Heart left ventricle (tissue), 16 donors: Measurements from ENCODE around the gene RORC. TPM values are rescaled to one million over a fixed set of nuclear protein-coding genes. Genes with fewer than 3 reads are reported as not detected.

Source experiments
- ATAC-seq, 4 donors: fragments of 200-7000 bp; cut with Tn5 transposase; one replicate each; pipeline ENCODE4 v1.9.1; 2020 to 2022; ENCODE audit warnings: moderate library complexity in 4 of 4, mild to moderate bottlenecking in 3 of 4, moderate number of reproducible peaks in 1 of 4
- DNase-seq, 5 donors: peaks; one replicate each; pipeline ENCODE4 v3.0.0-alpha.2; 2020
- H3K27ac ChIP-seq, 12 donors: fragments of 200-600 bp; sonication (generic) in 4 of 12; one replicate each; pipeline versions ENCODE4 v1.5.0 to v1.8.0; 2016 to 2022; ENCODE audit warnings: mild to moderate bottlenecking in 2 of 12
- H3K27me3 ChIP-seq, 9 donors: fragments of 200-600 bp; sonication (generic) in 2 of 9; one replicate each; pipeline versions ENCODE4 v1.5.1 to v1.8.0; 2016 to 2022; ENCODE audit warnings: mild to moderate bottlenecking in 3 of 9
- H3K36me3 ChIP-seq, 9 donors: fragments of 200-600 bp; sonication (generic) in 2 of 9; one replicate each; pipeline versions ENCODE4 v1.5.0 to v1.8.0; 2018 to 2022; ENCODE audit warnings: mild to moderate bottlenecking in 2 of 9
- H3K4me1 ChIP-seq, 12 donors: fragments of 200-600 bp; sonication (generic) in 4 of 12; one replicate each; pipeline versions ENCODE4 v1.5.0 to v1.8.0; 2016 to 2022; ENCODE audit warnings: mild to moderate bottlenecking in 3 of 12
- H3K4me3 ChIP-seq, 12 donors: fragments of 200-600 bp; sonication (generic) in 4 of 12; one replicate each; pipeline versions ENCODE4 v1.5.0 to v1.8.0; 2017 to 2022; ENCODE audit warnings: mild to moderate bottlenecking in 9 of 12, moderate library complexity in 4 of 12
- H3K9me3 ChIP-seq, 12 donors: fragments of 200-600 bp; sonication (generic) in 4 of 12; one replicate each; pipeline versions ENCODE4 v1.5.0 to v1.8.0; 2016 to 2022; ENCODE audit warnings: mild to moderate bottlenecking in 1 of 12
- POLR2A ChIP-seq, 2 donors: fragments of 450-650 bp; IDR thresholded peaks; one replicate each; pipeline ENCODE4 v1.6.1; 2017; ENCODE audit warnings: antibody characterized with exemption in 2 of 2, mild to moderate bottlenecking in 2 of 2, moderate library complexity in 2 of 2
- WGBS, 4 donors: extraction: QIAGEN DNeasy Blood & Tissue Kit in 2 of 4; methylation state at CpG; one replicate each; pipeline versions ENCODE4 v1.1.5 to v1.1.7; 2013 to 2018; 5-methylcytosine and 5-hydroxymethylcytosine counted together
- intact Hi-C, 10 donors: fragments of 100-400 bp; cut with DNase I; formaldehyde crosslinking; loops; one replicate each; pipeline versions ENCODE4 v1.11.1 to v1.14.2; 2022
- polyA plus RNA-seq, 2 donors: library from polyadenylated mRNA; stranded (reverse); fragments of 200-250 nt; gene quantifications; one replicate each; pipeline ENCODE4 v1.2.3, GENCODE V29; 2013
- total RNA-seq, 9 donors: library from RNA; depleted of rRNA in 2 of 9; stranded (reverse); fragments of >200 nt in 2 of 9; fragmentation: NEBNext Ultra II Directional in 3 of 9; extraction: Animal tissue kit (Norgen Biotek cat#: 25700) in 3 of 9; gene quantifications; one replicate each; pipeline versions ENCODE4 v1.1.0 to v1.2.4, GENCODE V29; 2016 to 2023
- TF ChIP-seq, protein P1 (sequence below), 12 donors: fragments of 200-600 bp; sonication (generic) in 4 of 12; IDR thresholded peaks; one replicate each; pipeline versions ENCODE4 v1.5.0 to v1.8.0; 2018 to 2022; ENCODE audit warnings: antibody characterized with exemption in 12 of 12, mild to moderate bottlenecking in 5 of 12
- donor health status: ischemic (EF 13 %, LVEDD 7.1; RV severe dilation, severe dysfunction).
- donor health status: healthy with polysubstance abuse.
- donor health status: DM: no; HTN: yes; CAD: no.
- donor health status: DM: no; HTN: no; CAD: no.
- donor health status: ischemic (EF 25% LVEDD 6.9; RV normal size, moderate dysfunction).
- donor health status: ischemic (EF 25% LVEDD 5.7; RV mildly dilated, moderate dysfunction).
- donor health status: healthy.
- donor health status: DM: yes; HTN: yes; CAD: no.
- donor health status: ischemic (EF 35%, LVEDD 5.7; RV mildly dilated, moderate dysfunction).
- donor health status: nonischemic (EF 11% LVEDD 7.7; RV severe dilation, severe dysfunction).
- donor health status: DM: yes; HTN: yes; CAD: no.
- donor health status: PGD.
- donor health status: ischemic (EF 29% LVEDD 5.4; RV normal size, mild dysfunction).
- donor health status: nonischemic (EF 23%, LVEDD 6.1; RV moderate dilation, normal function).

Gene RORC
- total and polyA plus RNA-seq, 11 donors, result 3.6 to 58.9 (median 11.8) TPM

DNA sequence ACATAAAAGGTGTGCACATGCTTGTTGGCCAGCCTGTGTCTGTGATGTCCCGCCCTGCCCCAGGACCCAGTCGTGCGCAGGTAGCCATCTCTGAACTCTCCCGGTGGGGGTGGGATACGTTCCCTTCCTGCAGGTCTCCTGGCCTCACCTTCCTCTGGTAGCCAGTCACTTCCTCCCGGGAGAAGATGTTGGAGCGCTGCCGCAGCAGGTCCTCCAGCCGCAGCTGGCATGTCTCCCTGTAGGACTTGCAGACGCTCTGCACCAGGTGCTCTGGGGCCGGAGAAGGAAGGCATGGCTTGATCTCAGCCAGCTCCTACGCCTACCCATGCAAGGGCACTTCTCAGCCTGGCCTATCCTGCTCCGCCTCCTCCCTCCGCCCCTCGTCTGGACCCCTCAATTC, 17.2 kb downstream of the RORC start:
- H3K4me3 ChIP-seq, result no peak overlapping the region
- ATAC-seq, result no peak
- WGBS, 4 donors, result 76 to 78% (median 77%) methylated on average over 12 to 15 of the region's 15 CpGs
- no peaks in the 10 kb centered on the region for H3K4me1 ChIP-seq
- peaks cover 0 to 11% (median 0%) of the 10 kb centered on the region in 9 donors for H3K36me3 ChIP-seq
- intact Hi-C loops, result no loop called here
- no peaks in the 10 kb centered on the region for H3K9me3 ChIP-seq
- H3K27me3 ChIP-seq, result no peaks in the 10 kb centered on the region
- TF ChIP-seq, protein P1, sequence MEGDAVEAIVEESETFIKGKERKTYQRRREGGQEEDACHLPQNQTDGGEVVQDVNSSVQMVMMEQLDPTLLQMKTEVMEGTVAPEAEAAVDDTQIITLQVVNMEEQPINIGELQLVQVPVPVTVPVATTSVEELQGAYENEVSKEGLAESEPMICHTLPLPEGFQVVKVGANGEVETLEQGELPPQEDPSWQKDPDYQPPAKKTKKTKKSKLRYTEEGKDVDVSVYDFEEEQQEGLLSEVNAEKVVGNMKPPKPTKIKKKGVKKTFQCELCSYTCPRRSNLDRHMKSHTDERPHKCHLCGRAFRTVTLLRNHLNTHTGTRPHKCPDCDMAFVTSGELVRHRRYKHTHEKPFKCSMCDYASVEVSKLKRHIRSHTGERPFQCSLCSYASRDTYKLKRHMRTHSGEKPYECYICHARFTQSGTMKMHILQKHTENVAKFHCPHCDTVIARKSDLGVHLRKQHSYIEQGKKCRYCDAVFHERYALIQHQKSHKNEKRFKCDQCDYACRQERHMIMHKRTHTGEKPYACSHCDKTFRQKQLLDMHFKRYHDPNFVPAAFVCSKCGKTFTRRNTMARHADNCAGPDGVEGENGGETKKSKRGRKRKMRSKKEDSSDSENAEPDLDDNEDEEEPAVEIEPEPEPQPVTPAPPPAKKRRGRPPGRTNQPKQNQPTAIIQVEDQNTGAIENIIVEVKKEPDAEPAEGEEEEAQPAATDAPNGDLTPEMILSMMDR (IDR thresholded peaks at IDR 0.05), result no peak
- no peak for TF ChIP-seq POLR2A (IDR thresholded peaks at IDR 0.05)
- no peak overlapping the region for H3K27ac ChIP-seq
- peak in 1 of 5 donors; percentile 17 for DNase-seq

DNA sequence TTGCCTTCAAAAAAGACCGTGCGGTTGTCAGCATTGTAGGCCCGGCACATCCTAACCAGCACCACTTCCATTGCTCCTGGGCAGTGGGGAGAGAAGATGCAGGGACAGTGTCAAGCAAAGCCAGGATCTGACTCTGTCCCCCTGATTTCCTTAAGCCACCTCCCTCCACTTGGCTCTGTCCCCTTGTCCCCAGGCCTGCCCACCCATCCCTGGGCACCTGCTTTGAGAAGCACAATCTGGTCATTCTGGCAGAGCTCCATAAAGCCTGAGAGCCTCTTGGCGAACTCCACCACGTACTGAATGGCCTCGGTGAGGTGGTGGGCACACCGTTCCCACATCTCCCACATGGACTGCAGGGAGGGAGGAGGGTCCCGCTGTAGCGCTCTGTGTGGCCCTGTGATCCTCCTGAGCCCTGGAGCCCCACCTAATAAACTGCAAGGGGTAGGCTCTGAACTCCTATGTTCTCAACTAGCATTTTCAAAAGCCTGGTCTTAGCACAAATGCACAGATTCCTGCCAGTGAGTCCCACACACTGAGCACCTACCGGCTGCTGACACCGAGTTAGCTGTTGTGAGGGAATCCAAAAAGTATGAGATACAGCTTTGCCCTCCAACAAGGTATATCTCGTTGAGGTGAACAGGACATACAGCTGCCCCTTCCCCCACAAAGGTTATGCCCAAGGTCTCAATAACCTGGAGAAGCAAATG, 18.2 kb downstream of the RORC start:
- H3K9me3 ChIP-seq, result no peaks in the 10 kb centered on the region
- 75 to 82% (median 79%) methylated on average over 12 of the region's 12 CpGs for WGBS, 4 donors
- H3K4me3 ChIP-seq, result no peak overlapping the region
- H3K36me3 ChIP-seq, result peaks cover 0 to 11% (median 0%) of the 10 kb centered on the region in 9 donors
- TF ChIP-seq, protein P1 (IDR thresholded peaks at IDR 0.05), result no peak
- TF ChIP-seq POLR2A (IDR thresholded peaks at IDR 0.05), result no peak
- ATAC-seq, result no peak
- H3K4me1 ChIP-seq, result no peaks in the 10 kb centered on the region
- H3K27ac ChIP-seq, result no peak overlapping the region
- DNase-seq, result peak in 1 of 5 donors; percentile 7
- H3K27me3 ChIP-seq, result no peaks in the 10 kb centered on the region
- intact Hi-C loops, result no loop called here

DNA sequence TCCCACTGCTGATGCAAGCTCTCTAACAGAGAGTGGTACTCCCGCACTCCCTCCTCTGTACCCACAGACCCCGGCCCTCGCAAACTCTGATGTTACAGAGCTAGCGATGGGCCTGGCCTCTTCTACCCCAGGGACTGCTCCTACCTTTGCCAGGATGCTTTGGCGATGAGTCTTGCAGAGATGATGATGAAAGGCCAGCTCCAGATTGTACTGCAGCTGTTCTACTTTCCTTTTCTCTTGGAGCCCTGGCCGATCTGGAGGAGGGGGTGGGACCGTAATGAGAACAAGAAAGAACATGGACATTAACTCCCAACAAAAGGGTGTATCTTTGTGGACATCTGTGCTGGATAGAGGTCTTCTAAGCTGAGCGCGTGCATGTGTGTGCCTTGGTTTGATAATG, 20.4 kb downstream of the RORC start:
- Histone ChIP-seq H3K27me3 (no peaks in the 10 kb centered on the region), H3K27ac (no peak overlapping the region), H3K4me3 (no peak overlapping the region), H3K36me3 (peaks cover 0 to 8% (median 0%) of the 10 kb centered on the region in 9 donors), H3K9me3 (no peaks in the 10 kb centered on the region), H3K4me1 (no peaks in the 10 kb centered on the region)
- TF ChIP-seq POLR2A (IDR thresholded peaks at IDR 0.05), result no peak
- TF ChIP-seq, protein P1 (IDR thresholded peaks at IDR 0.05), result no peak
- WGBS, 4 donors, result 72 to 87% (median 85%) methylated on average over 9 of the region's 9 CpGs
- intact Hi-C loops, result no loop called here
- no peak for DNase-seq
- ATAC-seq, result no peak

DNA sequence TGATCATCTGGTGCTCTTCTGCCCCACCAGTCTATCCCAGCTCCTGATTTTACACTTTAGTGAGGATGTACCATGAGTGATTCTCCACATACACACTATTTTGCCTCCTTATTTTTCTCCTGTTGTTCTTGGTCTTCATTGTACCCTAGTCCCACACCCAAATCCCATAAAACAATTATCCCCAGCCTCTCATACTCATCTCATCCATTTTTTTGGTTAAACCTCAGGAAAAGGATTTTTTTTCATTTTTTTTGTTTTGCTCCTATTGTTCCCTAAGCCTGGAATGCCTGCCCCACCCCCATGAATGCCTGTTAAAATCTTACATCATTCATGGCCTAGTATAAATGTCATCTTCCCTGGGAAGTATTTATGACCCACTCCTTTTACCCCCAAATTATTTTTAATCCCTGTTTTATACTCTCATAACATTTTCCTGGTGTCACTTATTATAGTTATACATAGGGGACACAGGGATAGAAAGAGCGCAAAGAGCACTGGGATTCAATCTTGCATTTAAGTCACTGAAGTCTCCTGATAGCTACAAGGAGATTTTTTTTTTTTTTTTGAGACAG, 21.5 kb downstream of the RORC start:
- Histone ChIP-seq H3K36me3 (peaks cover 0 to 8% (median 0%) of the 10 kb centered on the region in 9 donors), H3K4me3 (no peak overlapping the region), H3K27me3 (no peaks in the 10 kb centered on the region), H3K27ac (no peak overlapping the region), H3K4me1 (no peaks in the 10 kb centered on the region), H3K9me3 (no peaks in the 10 kb centered on the region)
- DNase-seq (no peak), ATAC-seq (no peak)
- intact Hi-C loops, result no loop called here
- WGBS, 4 donors, result 93 to 100% (median 97%) methylated on average over 1 of the region's 1 CpG
- TF ChIP-seq, protein P1 (IDR thresholded peaks at IDR 0.05), result no peak
- no peak for TF ChIP-seq POLR2A (IDR thresholded peaks at IDR 0.05)
